HL-60 (cell line): ENCODE data around the gene NFE2L2.

Experiments used
- DNase-seq, 2 experiments: peaks; one replicate each; pipeline ENCODE4 v3.0.0-alpha.2; 2010 to 2020; ENCODE audit warnings: low read depth in 1 of 2, low spot score in 1 of 2
- H3K27ac ChIP-seq: fragments of 250-450 bp; sonication (Bioruptor Pico); replicated peaks from 2 replicates; pipeline ENCODE4 v1.5.1; 2020; ENCODE audit warnings: mild to moderate bottlenecking, moderate library complexity
- H3K27me3 ChIP-seq: fragments of 250-450 bp; sonication (Bioruptor Pico); 2 replicates; pipeline ENCODE4 v1.5.1; 2021; ENCODE audit warnings: mild to moderate bottlenecking, moderate library complexity; ENCODE audit not compliant: insufficient read depth, poor library complexity, severe bottlenecking
- H3K4me3 ChIP-seq: replicated peaks from 2 replicates; pipeline ENCODE4 v1.5.1; 2011; ENCODE audit warnings: mild to moderate bottlenecking, control low read depth, low read length; ENCODE audit not compliant: insufficient read depth
- GABPA ChIP-seq: IDR thresholded peaks from 2 replicates; pipeline ENCODE4 v1.6.1; 2012; ENCODE audit warnings: low read depth
- POLR2AphosphoS5 ChIP-seq: IDR thresholded peaks from 2 replicates; pipeline ENCODE4 v1.6.1; 2012; ENCODE audit warnings: low read depth
- REST ChIP-seq: IDR thresholded peaks from 2 replicates; pipeline ENCODE4 v1.6.1; 2012; ENCODE audit warnings: low read depth; ENCODE audit not compliant: insufficient replicate concordance
- SPI1 ChIP-seq: IDR thresholded peaks from 2 replicates; pipeline ENCODE4 v1.6.1; 2012; ENCODE audit warnings: low read depth, mild to moderate bottlenecking, borderline replicate concordance
- TF ChIP-seq, protein P1 (sequence below): IDR thresholded peaks from one replicate; pipeline ENCODE4 v1.5.1; 2011; ENCODE audit warnings: low read length, control low read depth, inconsistent platforms; ENCODE audit not compliant: insufficient read depth

Gene NFE2L2

DNA sequence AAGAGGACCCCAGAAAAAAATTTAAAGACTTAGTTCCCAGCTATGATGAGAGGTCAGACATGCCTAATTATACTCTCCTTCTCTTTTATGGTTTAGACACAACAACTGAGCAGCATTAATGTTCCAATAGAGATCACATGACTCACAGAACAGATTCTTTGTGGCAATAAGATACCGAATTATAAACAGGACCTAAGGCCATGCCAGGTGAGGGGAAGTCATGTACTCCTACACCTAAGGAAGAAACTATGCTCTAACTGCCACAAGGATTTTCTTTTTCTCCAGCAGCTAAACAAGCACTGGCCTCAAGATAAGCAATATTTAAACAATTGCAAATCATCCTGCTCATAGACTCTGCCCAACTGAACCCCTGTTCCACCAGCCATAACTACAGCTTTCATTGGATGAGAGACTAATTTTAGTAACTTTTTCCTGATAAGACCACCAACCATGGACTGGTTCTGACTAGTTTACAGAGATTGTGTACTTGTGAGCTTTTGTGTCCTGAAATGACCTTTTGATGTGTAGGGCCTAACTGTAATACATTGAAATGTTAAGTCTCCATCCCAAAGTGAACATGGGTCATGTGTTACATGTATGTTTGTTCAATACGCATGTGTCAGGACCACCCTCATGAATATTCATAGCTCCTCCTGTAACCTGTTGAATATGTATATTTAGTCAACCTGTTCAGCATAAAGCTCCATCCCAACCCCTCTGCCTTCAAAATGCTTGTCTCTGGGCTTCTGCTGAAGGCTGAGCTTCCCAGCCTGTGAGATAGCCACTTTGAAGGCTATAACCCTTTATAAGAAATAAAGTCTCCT, 21.6 kb upstream of the NFE2L2 start:
- H3K27ac ChIP-seq, result no peak overlapping the region
- TF ChIP-seq, protein P1, sequence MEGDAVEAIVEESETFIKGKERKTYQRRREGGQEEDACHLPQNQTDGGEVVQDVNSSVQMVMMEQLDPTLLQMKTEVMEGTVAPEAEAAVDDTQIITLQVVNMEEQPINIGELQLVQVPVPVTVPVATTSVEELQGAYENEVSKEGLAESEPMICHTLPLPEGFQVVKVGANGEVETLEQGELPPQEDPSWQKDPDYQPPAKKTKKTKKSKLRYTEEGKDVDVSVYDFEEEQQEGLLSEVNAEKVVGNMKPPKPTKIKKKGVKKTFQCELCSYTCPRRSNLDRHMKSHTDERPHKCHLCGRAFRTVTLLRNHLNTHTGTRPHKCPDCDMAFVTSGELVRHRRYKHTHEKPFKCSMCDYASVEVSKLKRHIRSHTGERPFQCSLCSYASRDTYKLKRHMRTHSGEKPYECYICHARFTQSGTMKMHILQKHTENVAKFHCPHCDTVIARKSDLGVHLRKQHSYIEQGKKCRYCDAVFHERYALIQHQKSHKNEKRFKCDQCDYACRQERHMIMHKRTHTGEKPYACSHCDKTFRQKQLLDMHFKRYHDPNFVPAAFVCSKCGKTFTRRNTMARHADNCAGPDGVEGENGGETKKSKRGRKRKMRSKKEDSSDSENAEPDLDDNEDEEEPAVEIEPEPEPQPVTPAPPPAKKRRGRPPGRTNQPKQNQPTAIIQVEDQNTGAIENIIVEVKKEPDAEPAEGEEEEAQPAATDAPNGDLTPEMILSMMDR, result no peak
- TF ChIP-seq SPI1 (no peak), REST (no peak), POLR2AphosphoS5 (no peak), GABPA (no peak)
- DNase-seq, result no peak
- no peak overlapping the region for H3K4me3 ChIP-seq
- no peaks in the 10 kb centered on the region for H3K27me3 ChIP-seq

DNA sequence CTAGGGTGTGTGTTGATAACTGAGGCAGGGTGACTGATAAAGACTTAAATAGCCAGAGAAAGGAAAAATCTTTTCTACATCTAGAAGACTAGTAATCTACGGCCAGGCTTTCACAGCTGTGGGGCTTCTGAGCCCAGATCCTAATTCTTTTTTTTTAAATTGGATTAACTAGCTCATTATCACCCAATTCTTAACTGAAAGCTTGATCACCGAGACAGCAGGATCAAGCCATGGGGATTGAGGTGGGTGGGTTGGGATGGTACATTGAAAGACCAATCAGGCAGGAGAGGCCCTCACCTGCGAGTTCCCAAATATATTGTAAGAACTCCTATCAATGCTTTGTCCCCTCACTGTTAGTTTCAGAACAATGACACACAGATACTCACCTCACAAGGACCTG, 20.0 kb upstream of the NFE2L2 start:
- Histone ChIP-seq H3K27ac (no peak overlapping the region), H3K4me3 (no peak overlapping the region), H3K27me3 (no peaks in the 10 kb centered on the region)
- DNase-seq, result no peak
- TF ChIP-seq POLR2AphosphoS5, result no peak
- TF ChIP-seq GABPA, result no peak
- TF ChIP-seq REST, result no peak
- TF ChIP-seq, protein P1, result no peak
- TF ChIP-seq SPI1, result no peak

GRCh38 chr2:177283906-177284305, 19.4 kb upstream of the NFE2L2 start:
- no peak for TF ChIP-seq POLR2AphosphoS5
- TF ChIP-seq GABPA, result no peak
- TF ChIP-seq, protein P1, result no peak
- DNase-seq, result no peak
- no peak overlapping the region for H3K4me3 ChIP-seq
- H3K27ac ChIP-seq, result no peak overlapping the region
- no peaks in the 10 kb centered on the region for H3K27me3 ChIP-seq
